ENCODE results near the gene MPDZ.

Gene MPDZ

GRCh38 chr9:13239208-13239607, 40.3 kb downstream of the MPDZ start:
- DNase-seq (ENCODE audit: low read depth in 1 of 2, low spot score in 1 of 2), result no peak
- no peak for TF ChIP-seq CTCF (IDR thresholded peaks at IDR 0.05; ENCODE audit: insufficient read depth, low read length)
- TF ChIP-seq GABPA (IDR thresholded peaks at IDR 0.05; ENCODE audit: low read depth), result no peak
- TF ChIP-seq POLR2AphosphoS5 (IDR thresholded peaks at IDR 0.05; ENCODE audit: low read depth), result no peak
- no peak for TF ChIP-seq REST (IDR thresholded peaks at IDR 0.05; ENCODE audit: insufficient replicate concordance, low read depth)
- no peak for TF ChIP-seq SPI1 (IDR thresholded peaks at IDR 0.05; ENCODE audit: borderline replicate concordance, low read depth)
- Histone ChIP-seq H3K4me3 (replicated peaks; ENCODE audit: insufficient read depth, low read length) (no peak overlapping the region), H3K27me3 (ENCODE audit: insufficient read depth, poor library complexity, severe bottlenecking) (no peaks in the 10 kb centered on the region), H3K27ac (replicated peaks) (no peak overlapping the region)

GRCh38 chr9:13234932-13235331, 44.6 kb downstream of the MPDZ start:
- H3K27ac ChIP-seq (replicated peaks), result no peak overlapping the region
- no peak overlapping the region for H3K4me3 ChIP-seq (replicated peaks; ENCODE audit: insufficient read depth, low read length)
- no peak for TF ChIP-seq REST (IDR thresholded peaks at IDR 0.05; ENCODE audit: insufficient replicate concordance, low read depth)
- TF ChIP-seq POLR2AphosphoS5 (IDR thresholded peaks at IDR 0.05; ENCODE audit: low read depth), result no peak
- no peak for TF ChIP-seq GABPA (IDR thresholded peaks at IDR 0.05; ENCODE audit: low read depth)
- TF ChIP-seq CTCF (IDR thresholded peaks at IDR 0.05; ENCODE audit: insufficient read depth, low read length), result no peak
- no peak for TF ChIP-seq SPI1 (IDR thresholded peaks at IDR 0.05; ENCODE audit: borderline replicate concordance, low read depth)
- DNase-seq (ENCODE audit: low read depth in 1 of 2, low spot score in 1 of 2), result no peak
- H3K27me3 ChIP-seq (ENCODE audit: insufficient read depth, poor library complexity, severe bottlenecking), result no peaks in the 10 kb centered on the region

- no peaks in the 10 kb centered on the region for H3K27me3 ChIP-seq (ENCODE audit: insufficient read depth, poor library complexity, severe bottlenecking)
- H3K4me3 ChIP-seq (replicated peaks; ENCODE audit: insufficient read depth, low read length), result no peak overlapping the region
- TF ChIP-seq SPI1 (IDR thresholded peaks at IDR 0.05; ENCODE audit: borderline replicate concordance, low read depth) (no peak), POLR2AphosphoS5 (IDR thresholded peaks at IDR 0.05; ENCODE audit: low read depth) (no peak), REST (IDR thresholded peaks at IDR 0.05; ENCODE audit: insufficient replicate concordance, low read depth) (no peak), GABPA (IDR thresholded peaks at IDR 0.05; ENCODE audit: low read depth) (no peak), CTCF (IDR thresholded peaks at IDR 0.05; ENCODE audit: insufficient read depth, low read length) (no peak)
- no peak overlapping the region for H3K27ac ChIP-seq (replicated peaks)
- no peak for DNase-seq (ENCODE audit: low read depth in 1 of 2, low spot score in 1 of 2)
Observed at GRCh38 chr9:13228431-13228830, 51.1 kb downstream of the MPDZ start.

Measured in HL-60 (cell line).